Peyer's patch (tissue), 4 donors: ENCODE data around the gene FAS. TPM values are rescaled to one million over a fixed set of nuclear protein-coding genes. Genes with fewer than 3 reads are reported as not detected.

Experiments used
- DNase-seq, 3 donors: peaks; one replicate each; pipeline ENCODE4 v3.0.0-alpha.2; 2017 to 2019
- H3K27ac ChIP-seq, 4 donors: fragments of 200-600 bp; sonication (generic); one replicate each; pipeline ENCODE4 v1.5.1; 2016 to 2019
- H3K27me3 ChIP-seq, 2 donors: fragments of 200-600 bp; sonication (generic); one replicate each; pipeline ENCODE4 v1.5.1; 2019
- H3K36me3 ChIP-seq, 3 donors: fragments of 200-600 bp; sonication (generic); one replicate each; pipeline ENCODE4 v1.5.1; 2016 to 2019
- H3K4me1 ChIP-seq, 4 donors: fragments of 200-600 bp; sonication (generic); one replicate each; pipeline ENCODE4 v1.5.1; 2016 to 2019
- H3K4me3 ChIP-seq, 4 donors: fragments of 200-600 bp; sonication (generic); 1 replicate in 3 of 4; 2 replicates in 1 of 4; pipeline ENCODE4 v1.5.1; 2016 to 2019; ENCODE audit warnings: mild to moderate bottlenecking in 1 of 4
- H3K9me3 ChIP-seq, 4 donors: fragments of 200-600 bp; sonication (generic); one replicate each; pipeline ENCODE4 v1.5.1; 2016 to 2019; ENCODE audit warnings: mild to moderate bottlenecking in 1 of 4
- CTCF ChIP-seq, 6 experiments: fragments of 450-650 bp in 4 of 6; fragments of 200-600 bp in 2 of 6; sonication (generic) in 1 of 6; IDR thresholded peaks; one replicate each; pipeline ENCODE4 v1.5.1; 2017 to 2019; ENCODE audit warnings: antibody characterized with exemption in 6 of 6, mild to moderate bottlenecking in 3 of 6, moderate library complexity in 1 of 6
- POLR2A ChIP-seq, 2 donors: fragments of 450-650 bp; IDR thresholded peaks; one replicate each; pipeline ENCODE4 v1.5.1; 2017; ENCODE audit warnings: antibody characterized with exemption in 2 of 2, mild to moderate bottlenecking in 2 of 2, moderate library complexity in 2 of 2
- total RNA-seq, 4 donors: library from RNA; depleted of rRNA; stranded (reverse); fragments of >200 nt; gene quantifications; one replicate each; pipeline ENCODE4 v1.1.0, GENCODE V29; 2016

The FAS gene
- total RNA-seq, 4 donors from 2014 or later: 25.9 to 81.7 (median 29.2) TPM

DNA sequence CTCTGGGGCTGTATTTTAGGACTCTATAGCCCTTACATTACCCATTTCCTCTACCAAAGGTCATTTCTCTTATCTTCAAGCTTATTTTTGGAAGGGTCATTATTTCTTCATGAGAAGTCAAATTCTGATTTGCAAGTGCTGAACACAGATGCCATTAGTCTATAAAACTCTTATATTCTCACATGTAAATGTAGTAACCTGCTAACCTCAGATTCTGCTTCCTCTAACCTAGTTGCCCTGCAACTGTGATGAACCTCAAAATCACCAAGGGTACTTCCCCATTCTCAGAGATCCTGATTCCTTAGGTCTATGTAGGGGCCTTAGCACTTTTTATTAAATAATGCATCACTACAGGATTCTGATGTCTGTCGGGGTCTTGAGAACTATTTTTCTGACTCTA is 6.3 kb downstream of the FAS start:
- TF ChIP-seq CTCF (IDR thresholded peaks at IDR 0.05) (no peak), POLR2A (IDR thresholded peaks at IDR 0.05) (no peak)
- Histone ChIP-seq H3K4me1 (peaks cover 0 to 36% (median 5%) of the 10 kb centered on the region in 4 donors), H3K4me3 (no peak overlapping the region)

GRCh38 chr10:88999625-89000024 is 9.0 kb downstream of the FAS start:
- Histone ChIP-seq H3K27ac (peak overlapping the region in 2 of 4 donors; percentile 40 to 44), H3K9me3 (no peaks in the 10 kb centered on the region), H3K4me1 (peaks cover 0 to 15% (median 2%) of the 10 kb centered on the region in 4 donors), H3K36me3 (peaks cover 0 to 10% (median 0%) of the 10 kb centered on the region in 3 donors), H3K27me3 (no peaks in the 10 kb centered on the region), H3K4me3 (no peak overlapping the region)
- DNase-seq: no peak
- TF ChIP-seq POLR2A (IDR thresholded peaks at IDR 0.05) (no peak), CTCF (IDR thresholded peaks at IDR 0.05) (no peak)

More for the DNA sequence above, 6.3 kb downstream of the FAS start:
- Histone ChIP-seq H3K36me3 (no peaks in the 10 kb centered on the region), H3K27ac (peak overlapping the region in 1 of 4 donors; percentile 39), H3K9me3 (no peaks in the 10 kb centered on the region), H3K27me3 (no peaks in the 10 kb centered on the region)
- no peak for DNase-seq

- Histone ChIP-seq H3K4me3 (peak overlapping the region in 2 of 4 donors; percentile 3 to 13), H3K27ac (peak overlapping the region; percentile 24 to 59 (median 48)), H3K4me1 (peaks cover 0 to 9% (median 2%) of the 10 kb centered on the region in 4 donors)
Observed at GRCh38 chr10:89001024-89001728, 10.6 kb downstream of the FAS start.

DNA sequence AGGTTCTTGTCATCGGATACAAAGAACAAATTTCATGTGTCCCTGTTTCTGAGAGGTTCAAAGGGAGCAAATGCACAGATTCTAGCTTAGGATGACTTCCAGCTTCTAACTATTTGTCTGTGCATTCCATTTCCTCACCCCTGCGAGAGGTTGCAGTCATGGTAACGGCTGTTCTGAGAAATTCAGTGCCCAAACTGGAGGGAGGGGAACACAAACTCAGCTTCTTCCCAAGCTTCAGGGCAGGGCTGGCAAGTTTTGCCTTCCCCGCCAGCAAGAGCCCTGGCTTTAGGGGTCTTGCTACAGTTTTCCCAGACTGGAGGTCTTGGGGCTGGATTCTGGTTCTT is 11.1 kb downstream of the FAS start:
- TF ChIP-seq POLR2A (IDR thresholded peaks at IDR 0.05): no peak
- no peak for TF ChIP-seq CTCF (IDR thresholded peaks at IDR 0.05)
- H3K27me3 ChIP-seq: no peaks in the 10 kb centered on the region
- H3K4me1 ChIP-seq: peaks cover 0 to 8% (median 3%) of the 10 kb centered on the region in 4 donors
- no peak for DNase-seq
- H3K27ac ChIP-seq: peak overlapping the region; percentile 24 to 59 (median 44)
- H3K36me3 ChIP-seq: peaks cover 0 to 10% (median 0%) of the 10 kb centered on the region in 3 donors
- no peaks in the 10 kb centered on the region for H3K9me3 ChIP-seq
- H3K4me3 ChIP-seq: peak overlapping the region in 1 of 4 donors; percentile 13

More at GRCh38 chr10:89001024-89001728, 10.6 kb downstream of the FAS start:
- no peak for TF ChIP-seq POLR2A (IDR thresholded peaks at IDR 0.05)
- no peak for TF ChIP-seq CTCF (IDR thresholded peaks at IDR 0.05)
- H3K9me3 ChIP-seq: no peaks in the 10 kb centered on the region
- DNase-seq: no peak
- peaks cover 0 to 10% (median 0%) of the 10 kb centered on the region in 3 donors for H3K36me3 ChIP-seq
- no peaks in the 10 kb centered on the region for H3K27me3 ChIP-seq

- Histone ChIP-seq H3K27ac (peak overlapping the region in 3 of 4 donors; percentile 40 to 59 (median 48)), H3K4me3 (no peak overlapping the region), H3K9me3 (no peaks in the 10 kb centered on the region), H3K27me3 (no peaks in the 10 kb centered on the region), H3K36me3 (peaks cover 0 to 10% (median 0%) of the 10 kb centered on the region in 3 donors), H3K4me1 (peaks cover 0 to 10% (median 2%) of the 10 kb centered on the region in 4 donors)
- no peak for TF ChIP-seq POLR2A (IDR thresholded peaks at IDR 0.05)
- no peak for TF ChIP-seq CTCF (IDR thresholded peaks at IDR 0.05)
- no peak for DNase-seq
Observed at GRCh38 chr10:89002226-89002978, 11.8 kb downstream of the FAS start.
